ACHN (cell line): ENCODE data around the gene ZNF329.
A peak's percentile ranks its signal among the peaks of the same experiment; 100 is the strongest.

Experiments used
- DNase-seq: peaks from one replicate; pipeline ENCODE4 v3.0.0-alpha.2; 2015
- in situ Hi-C: cut with HindIII; loops from 2 replicates; pipeline ENCODE4 v1.10.0; 2017; ENCODE audit warnings: low sequenced_read_pairs, low pct_ligation_motif_present, low pct_unique_long_range_greater_than_20kb

The ZNF329 gene

GRCh38 chr19:58128041-58128685, 22.4 kb downstream of the ZNF329 start:
- DNase-seq = no peak
- in situ Hi-C loops = no loop called here

GRCh38 chr19:58123354-58123753, 27.2 kb downstream of the ZNF329 start:
- DNase-seq = peak; percentile 9
- in situ Hi-C loops = no loop called here

DNA sequence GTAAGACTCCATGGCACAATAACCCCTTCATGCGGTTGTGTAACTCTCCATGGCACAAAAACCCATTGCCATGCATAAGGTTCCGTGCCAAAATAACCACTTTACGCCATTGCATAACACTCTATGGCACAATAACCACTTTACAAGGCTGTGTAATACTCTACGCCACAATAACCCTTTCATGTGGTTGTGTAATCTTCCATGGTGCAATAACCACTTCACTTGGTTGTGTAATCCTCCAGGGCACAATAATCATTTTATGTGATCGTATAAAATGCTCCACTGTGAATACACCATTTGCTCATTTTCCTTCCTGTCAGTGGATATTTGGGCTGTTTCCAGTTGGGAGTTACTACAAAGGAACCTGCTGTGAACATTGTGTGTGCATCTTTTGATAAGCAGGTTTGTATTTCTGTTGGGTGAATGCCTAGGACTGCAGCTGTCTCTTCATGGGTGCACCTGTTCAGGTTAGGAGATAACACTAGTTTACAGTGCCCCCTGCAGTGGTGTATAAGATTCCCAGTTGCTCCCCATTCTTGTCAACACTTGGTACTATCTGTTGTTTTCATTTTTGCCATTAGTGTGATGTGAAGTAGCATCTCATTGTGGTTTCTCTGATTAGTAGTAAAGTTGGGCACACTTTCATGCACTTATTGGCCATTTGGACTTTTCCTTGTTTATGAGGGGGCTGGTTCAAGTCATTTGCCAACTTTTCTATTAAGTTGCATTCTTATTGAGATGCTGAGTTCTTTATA, 31.4 kb downstream of the ZNF329 start:
- no peak for DNase-seq
- in situ Hi-C loops = no loop called here

GRCh38 chr19:58117841-58118575, 32.6 kb downstream of the ZNF329 start:
- in situ Hi-C loops = no loop called here
- no peak for DNase-seq

GRCh38 chr19:58108546-58108817, 42.1 kb downstream of the ZNF329 start:
- in situ Hi-C loops = no loop called here
- DNase-seq = no peak

DNA sequence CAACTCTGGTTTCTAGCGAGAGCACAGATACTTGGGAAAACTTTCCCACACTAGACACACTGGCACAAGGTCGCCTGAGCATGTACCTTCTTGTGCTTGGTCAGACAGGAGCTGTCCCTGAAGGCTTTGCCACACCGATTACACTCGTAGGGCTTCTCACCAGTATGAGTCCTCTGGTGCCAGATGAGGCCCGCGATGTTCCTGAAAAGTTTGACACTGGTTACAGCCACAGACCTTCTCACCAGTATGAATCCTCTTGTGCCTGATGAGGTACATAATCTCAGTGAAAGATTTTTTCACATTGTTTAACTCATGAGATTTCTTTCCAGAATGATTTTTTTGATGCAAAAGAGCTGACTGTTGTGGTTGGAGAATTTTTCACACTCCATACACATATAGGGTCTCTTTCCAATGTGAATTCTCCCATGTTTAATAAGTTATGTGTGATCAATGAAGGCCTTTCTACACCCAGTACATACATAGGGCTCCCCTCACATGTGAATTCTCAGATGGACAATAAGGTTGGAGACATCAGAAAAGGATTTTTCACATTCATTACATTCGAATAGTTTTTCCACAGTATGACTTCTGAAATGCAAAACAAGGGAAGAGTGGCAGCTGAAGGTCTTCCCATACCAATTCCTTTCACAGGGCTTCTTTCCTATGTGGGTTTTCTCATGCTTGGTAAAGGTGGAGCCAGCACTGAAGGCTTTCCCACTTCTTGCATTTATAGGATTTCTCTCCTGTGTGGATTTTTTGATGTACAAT, 42.6 kb downstream of the ZNF329 start:
- in situ Hi-C loops = no loop called here
- no peak for DNase-seq

GRCh38 chr19:58098682-58098998, 51.9 kb downstream of the ZNF329 start:
- DNase-seq = no peak
- in situ Hi-C loops = no loop called here

DNA sequence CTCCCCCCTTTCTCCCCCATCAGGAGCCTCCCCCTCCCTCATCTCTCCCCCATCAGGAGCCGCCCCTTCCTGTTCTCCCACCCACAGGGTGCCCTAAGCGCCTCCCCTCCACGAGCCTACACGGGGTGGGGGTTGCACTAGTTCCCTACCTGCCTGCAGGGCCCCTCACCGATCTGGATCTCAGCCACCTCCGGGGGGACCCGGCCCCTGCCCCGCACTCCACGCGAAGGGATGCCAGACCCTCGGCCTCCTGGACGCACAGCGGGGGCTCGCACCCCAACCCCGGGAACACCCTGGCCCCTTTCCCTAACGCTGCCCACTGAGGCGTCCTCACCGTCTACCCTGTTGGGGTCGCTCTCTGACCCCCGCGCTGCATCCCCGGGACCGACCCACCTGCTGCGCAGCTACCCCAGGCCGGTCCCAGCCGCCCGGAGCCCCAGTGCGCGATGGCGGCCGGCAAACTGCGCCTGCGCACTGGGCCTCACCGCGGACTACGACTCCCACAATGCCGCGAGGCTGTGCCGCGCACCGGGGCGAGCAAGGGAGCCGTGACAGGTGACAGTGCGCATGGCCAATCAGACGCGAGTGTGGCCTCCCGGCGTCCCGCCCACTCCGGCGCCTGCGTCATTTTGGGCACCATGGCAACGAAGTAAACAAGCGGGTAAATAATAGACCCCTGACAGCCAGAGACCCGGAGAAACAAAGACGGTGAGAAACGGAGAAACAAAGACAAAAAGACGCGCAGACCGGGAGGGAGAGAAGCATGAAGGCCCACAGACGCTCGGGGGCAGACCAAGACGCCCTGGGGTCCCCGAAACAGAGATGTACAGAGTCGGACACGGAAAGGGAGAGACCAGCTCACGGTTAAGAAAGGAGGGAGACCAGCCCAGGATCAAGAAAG, 52.6 kb downstream of the ZNF329 start, which contains the start of gene ZSCAN18:
TSS of gene ZSCAN18 (minus strand) at position 451 of the 901 bp plus-strand sequence. CDS start 7,964 bp downstream, outside the sequence.
- DNase-seq = no peak
- in situ Hi-C loops = no loop called here

DNA sequence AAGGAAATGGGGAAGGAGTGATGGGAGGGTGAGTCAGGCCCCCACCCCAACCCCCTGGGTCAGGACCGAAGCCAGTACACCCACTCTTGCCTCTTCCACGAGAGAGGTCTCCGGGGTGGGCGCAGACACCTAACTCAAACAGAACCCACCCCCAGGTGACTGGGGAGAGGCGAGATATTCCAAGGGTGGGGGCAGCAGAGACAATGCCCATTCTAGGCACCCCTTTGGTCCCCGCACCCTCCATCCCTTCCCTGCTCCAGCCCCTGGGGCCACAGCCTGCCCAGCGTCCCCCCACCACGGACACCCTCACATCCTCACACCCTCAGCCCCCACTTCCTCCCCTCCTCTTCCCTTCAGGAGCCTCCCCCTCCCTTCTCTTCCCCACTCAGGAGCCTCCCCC, 53.2 kb downstream of the ZNF329 start:
- in situ Hi-C loops = no loop called here
- no peak for DNase-seq

- in situ Hi-C loops = no loop called here
- DNase-seq = no peak
Measured at GRCh38 chr19:58096884-58097283, 53.7 kb downstream of the ZNF329 start.

- in situ Hi-C loops = no loop called here
- no peak for DNase-seq
Measured at GRCh38 chr19:58095328-58095727, 55.3 kb downstream of the ZNF329 start.

GRCh38 chr19:58093071-58093470, 57.5 kb downstream of the ZNF329 start:
- in situ Hi-C loops = no loop called here
- DNase-seq = no peak

DNA sequence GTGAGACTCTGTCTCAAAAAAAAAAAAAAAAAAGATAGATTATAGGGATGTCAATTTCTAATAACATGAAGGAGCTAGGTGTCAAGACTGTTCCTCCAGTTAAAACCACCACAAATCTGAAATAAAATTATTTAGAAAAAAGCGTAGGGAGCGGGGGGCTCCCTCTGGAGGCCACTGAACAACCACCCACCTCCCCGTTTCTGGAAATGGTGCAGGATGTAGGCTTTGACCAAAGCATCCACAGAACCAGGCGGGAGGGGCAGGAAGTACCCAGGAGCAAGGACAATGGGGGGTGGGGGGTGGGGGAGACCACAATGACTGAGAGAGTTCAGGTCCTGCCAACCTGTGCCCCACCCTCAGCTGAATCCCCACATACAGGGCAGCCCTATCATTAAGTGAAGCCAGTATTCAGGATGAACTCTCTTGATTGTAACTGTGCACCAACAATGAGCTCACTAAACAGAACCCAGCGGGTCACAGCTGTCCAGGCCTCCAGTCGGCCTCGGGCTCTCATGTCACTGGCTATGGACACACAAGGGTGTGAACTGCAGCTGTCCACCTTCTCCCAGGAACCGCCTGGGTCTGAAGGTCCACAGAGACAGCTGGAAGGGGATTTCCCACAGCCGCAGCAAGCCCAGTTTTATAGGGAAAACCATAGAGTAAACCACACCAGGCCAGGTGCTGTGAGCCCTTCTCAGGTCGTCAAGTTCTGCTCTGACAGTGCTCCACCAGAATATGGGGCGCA, 59.2 kb downstream of the ZNF329 start:
- DNase-seq = no peak
- in situ Hi-C loops = no loop called here

DNA sequence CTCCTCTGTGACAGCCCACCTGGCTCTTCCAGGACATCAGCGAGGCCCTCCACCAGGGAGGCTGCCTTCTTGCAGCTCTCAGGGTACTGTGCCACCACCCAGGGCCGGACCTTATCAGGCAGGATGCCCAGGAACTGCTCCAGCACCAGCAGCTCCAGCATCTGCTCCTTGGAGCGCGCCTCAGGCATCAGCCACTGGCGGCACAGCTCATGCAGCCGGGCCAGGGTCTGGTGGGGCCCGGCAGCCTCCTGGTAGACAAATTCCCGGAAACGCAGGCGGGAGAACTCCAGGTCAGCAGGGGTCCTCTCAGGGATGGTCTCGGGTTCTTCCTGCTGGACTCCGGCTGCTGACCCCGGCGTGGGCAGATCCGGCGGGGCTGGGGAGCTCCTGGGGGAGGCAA, 60.7 kb downstream of the ZNF329 start:
- in situ Hi-C loops = no loop called here
- no peak for DNase-seq

- in situ Hi-C loops = no loop called here
- no peak for DNase-seq
Measured at GRCh38 chr19:58088521-58089052, 62.0 kb downstream of the ZNF329 start.

- in situ Hi-C loops = no loop called here
Measured at GRCh38 chr19:58086825-58087710, 63.5 kb downstream of the ZNF329 start.

More at GRCh38 chr19:58086825-58087710, 63.5 kb downstream of the ZNF329 start:
- DNase-seq = no peak
